CD4-positive, alpha-beta T cell (primary cell): Measurements from ENCODE around the gene NEGR1. TPM values are rescaled to one million over a fixed set of nuclear protein-coding genes. Genes with fewer than 3 reads are reported as not detected.

Experiments used
- ATAC-seq: fragments of 200-7000 bp; cut with Tn5 transposase; one replicate; pipeline ENCODE4 v1.10.0; 2022; ENCODE audit warnings: mild to moderate bottlenecking; ENCODE audit not compliant: poor library complexity
- CTCF ChIA-PET: fragments of 350-600 bp; sonication (Branson Sonifier 250); formaldehyde crosslinking; loops from one replicate; lab custom pipeline; 2021; ENCODE audit warnings: antibody characterized with exemption, inconsistent platforms; lab: Charles Lee
- POLR2A ChIA-PET: fragments of 350-600 bp; sonication (Branson Sonifier 250); formaldehyde crosslinking; loops from one replicate; lab custom pipeline; 2021; ENCODE audit warnings: antibody characterized with exemption, inconsistent platforms; lab: Charles Lee
- DNase-seq, 14 experiments: peaks; one replicate each; pipeline ENCODE4 v3.0.0-alpha.2; 2013 to 2020; ENCODE audit warnings: mixed read lengths in 2 of 14
- H3K27ac ChIP-seq, 2 donors: one replicate each; pipeline versions ENCODE4 v1.5.1 to v1.7.0; 2013; ENCODE audit warnings: low read length in 2 of 2, low read depth in 1 of 2, mild to moderate bottlenecking in 1 of 2
- H3K27me3 ChIP-seq, 2 experiments: 1 replicate in 1 of 2; 2 replicates in 1 of 2; pipeline versions ENCODE4 v1.6.1 to v1.7.0; 2013; ENCODE audit warnings: low read length in 2 of 2, control low read depth in 1 of 2, mild to moderate bottlenecking in 1 of 2, moderate library complexity in 1 of 2; ENCODE audit not compliant: insufficient read depth in 2 of 2, control insufficient read depth in 1 of 2
- H3K36me3 ChIP-seq: one replicate; pipeline ENCODE4 v1.6.1; 2013; ENCODE audit warnings: low read length, control low read depth; ENCODE audit not compliant: insufficient read depth
- H3K4me1 ChIP-seq: one replicate; pipeline ENCODE4 v1.6.1; 2013; ENCODE audit warnings: low read length, control low read depth; ENCODE audit not compliant: insufficient read depth
- H3K4me3 ChIP-seq: one replicate; pipeline ENCODE4 v1.5.1; 2013; ENCODE audit warnings: mild to moderate bottlenecking, low read length, moderate library complexity
- H3K9me3 ChIP-seq, 2 experiments: 1 replicate in 1 of 2; 2 replicates in 1 of 2; pipeline versions ENCODE4 v1.6.1 to v1.7.0; 2013; ENCODE audit warnings: low read length in 2 of 2, mild to moderate bottlenecking in 2 of 2, control low read depth in 1 of 2, moderate library complexity in 1 of 2; ENCODE audit not compliant: control insufficient read depth in 1 of 2, insufficient read depth in 1 of 2
- H3K27ac Mint-ChIP-seq: one replicate; pipeline ENCODE4 v1.8.0; 2020; ENCODE audit warnings: mixed read lengths
- H3K27me3 Mint-ChIP-seq: one replicate; pipeline ENCODE4 v1.8.0; 2021; ENCODE audit warnings: mixed read lengths
- H3K36me3 Mint-ChIP-seq: one replicate; pipeline ENCODE4 v1.8.0; 2021; ENCODE audit warnings: low read depth, mixed read lengths
- H3K4me1 Mint-ChIP-seq: one replicate; pipeline ENCODE4 v1.8.0; 2021; ENCODE audit warnings: low read depth, mixed read lengths
- H3K4me3 Mint-ChIP-seq: one replicate; pipeline ENCODE4 v1.8.0; 2020; ENCODE audit warnings: mild to moderate bottlenecking, mixed read lengths
- H3K9me3 Mint-ChIP-seq: one replicate; pipeline ENCODE4 v1.8.0; 2020; ENCODE audit warnings: mixed read lengths
- CTCF ChIP-seq: fragments of 200-600 bp; IDR thresholded peaks from one replicate; pipeline ENCODE4 v1.8.0; 2022; ENCODE audit warnings: antibody characterized with exemption, mild to moderate bottlenecking
- intact Hi-C, 2 experiments: fragments of 100-400 bp; cut with DNase I in 1 of 2; cut with micrococcal nuclease in 1 of 2; formaldehyde crosslinking; loops; one replicate each; pipeline versions ENCODE4 v1.15.1 to v1.9.0; 2023 to 2025; cut with DNase I, micrococcal nuclease
- total RNA-seq, 174 experiments: library from RNA in 2 of 174; stranded (reverse) in 2 of 174; gene quantifications; one replicate each; pipeline ENCODE4 v1.2.3 and lab custom pipeline; 2021 to 2026

NEGR1 gene
- total RNA-seq, 2 experiments from 2014 or later, result 0.03 TPM

GRCh38 chr1:71462247-71462646 is 820.1 kb downstream of the NEGR1 start:
- ATAC-seq, result no peak
- intact Hi-C loops, result no loop called here
- no peak for TF ChIP-seq CTCF
- no peaks in the 10 kb centered on the region for H3K36me3 ChIP-seq
- no peak for DNase-seq
- H3K4me1 ChIP-seq, result no peaks in the 10 kb centered on the region
- ChIA-PET CTCF (no interaction called here), POLR2A (no interaction called here)
- peaks cover 0 to 3% of the 10 kb centered on the region in 2 experiments for H3K9me3 ChIP-seq
- no peak overlapping the region for H3K27ac Mint-ChIP-seq
- no peaks in the 10 kb centered on the region for H3K36me3 Mint-ChIP-seq
- no peak overlapping the region for H3K27ac ChIP-seq
- no peaks in the 10 kb centered on the region for H3K4me1 Mint-ChIP-seq
- no peaks in the 10 kb centered on the region for H3K27me3 ChIP-seq
- no peaks in the 10 kb centered on the region for H3K9me3 Mint-ChIP-seq
- no peaks in the 10 kb centered on the region for H3K27me3 Mint-ChIP-seq
- H3K4me3 Mint-ChIP-seq, result no peak overlapping the region
- H3K4me3 ChIP-seq, result no peak overlapping the region

GRCh38 chr1:71461416-71461815 is 820.9 kb downstream of the NEGR1 start:
- intact Hi-C loops, result no loop called here
- peaks cover 5% of the 10 kb centered on the region for H3K9me3 Mint-ChIP-seq
- no peaks in the 10 kb centered on the region for H3K36me3 Mint-ChIP-seq
- no peak for TF ChIP-seq CTCF
- CTCF ChIA-PET, result no interaction called here
- ATAC-seq (no peak), DNase-seq (no peak)
- no peaks in the 10 kb centered on the region for H3K27me3 Mint-ChIP-seq
- Histone ChIP-seq H3K4me3 (no peak overlapping the region), H3K27ac (no peak overlapping the region), H3K9me3 (peaks cover 0 to 3% of the 10 kb centered on the region in 2 experiments), H3K36me3 (no peaks in the 10 kb centered on the region), H3K27me3 (no peaks in the 10 kb centered on the region), H3K4me1 (no peaks in the 10 kb centered on the region)
- H3K4me1 Mint-ChIP-seq, result no peaks in the 10 kb centered on the region
- no peak overlapping the region for H3K4me3 Mint-ChIP-seq
- POLR2A ChIA-PET, result no interaction called here
- no peak overlapping the region for H3K27ac Mint-ChIP-seq

GRCh38 chr1:71448444-71448843 is 833.9 kb downstream of the NEGR1 start:
- H3K36me3 Mint-ChIP-seq, result no peaks in the 10 kb centered on the region
- H3K36me3 ChIP-seq, result no peaks in the 10 kb centered on the region
- no peaks in the 10 kb centered on the region for H3K4me1 ChIP-seq
- no peaks in the 10 kb centered on the region for H3K27me3 ChIP-seq
- H3K4me1 Mint-ChIP-seq, result no peaks in the 10 kb centered on the region
- no peak overlapping the region for H3K4me3 ChIP-seq
- H3K4me3 Mint-ChIP-seq, result no peak overlapping the region
- no peak for DNase-seq
- no peak overlapping the region for H3K27ac ChIP-seq
- TF ChIP-seq CTCF, result no peak
- no peaks in the 10 kb centered on the region for H3K9me3 Mint-ChIP-seq
- ATAC-seq, result no peak
- peaks cover 0 to 4% of the 10 kb centered on the region in 2 experiments for H3K9me3 ChIP-seq
- H3K27me3 Mint-ChIP-seq, result no peaks in the 10 kb centered on the region
- H3K27ac Mint-ChIP-seq, result no peak overlapping the region
- POLR2A ChIA-PET, result no interaction called here
- intact Hi-C loops, result no loop called here
- CTCF ChIA-PET, result no interaction called here
